Keratinocyte (primary cell): ENCODE measurements around the gene ZNF586.

Source experiments
- CTCF ChIP-seq, 3 experiments: IDR thresholded peaks in 1 of 3; conservative IDR thresholded peaks in 1 of 3; optimal IDR thresholded peaks in 1 of 3; 2 replicates in 2 of 3; 3 replicates in 1 of 3; pipeline versions ENCODE3 to v1.5.1; 2011; ENCODE audit warnings: low read length in 3 of 3, mild to moderate bottlenecking in 3 of 3, moderate library complexity in 2 of 3, control low read depth in 1 of 3, inconsistent platforms in 1 of 3; ENCODE audit not compliant: insufficient read depth in 2 of 3; ENCODE audit errors: extremely low read depth in 1 of 3
- EZH2 ChIP-seq: IDR thresholded peaks from one replicate; pipeline ENCODE4 v1.6.1; 2012; ENCODE audit warnings: inconsistent platforms, mild to moderate bottlenecking, low read length, moderate library complexity

GRCh38 chr19:57754091-57754673 lies 15.3 kb upstream of the ZNF586 start:
- TF ChIP-seq CTCF (optimal IDR thresholded peaks at IDR 0.05 in 1 of 3, IDR thresholded peaks at IDR 0.05 in 1 of 3, conservative IDR thresholded peaks at IDR 0.05 in 1 of 3; ENCODE audit: extremely low read depth in 1 of 3, insufficient read depth in 2 of 3, low read length in 3 of 3) (no peak), EZH2 (no peak)
